Right renal pelvis (tissue), 4 donors: ENCODE data around the gene GSTP1. TPM values are rescaled to one million over a fixed set of nuclear protein-coding genes. Genes with fewer than 3 reads are reported as not detected.
"Not testable (repeated sequence)": the region's sequence is repeated elsewhere in the genome, so short reads cannot be mapped to it uniquely, and the experiment has no call there.

Experiments used
- DNase-seq, 4 donors: peaks; one replicate each; pipeline ENCODE4 v3.0.0-alpha.2; 2013; ENCODE audit warnings: low read depth in 4 of 4, low spot score in 3 of 4, missing footprints in 1 of 4
- polyA plus RNA-seq, 4 donors: library from polyadenylated mRNA; unstranded; fragments of 120-200 nt; gene quantifications; one replicate each; pipeline ENCODE4 v1.2.1, GENCODE V29; 2013; ENCODE audit not compliant: insufficient read length in 4 of 4

GSTP1 gene
- polyA plus RNA-seq, 4 donors: 756 to 1,003 (median 789) TPM

DNA sequence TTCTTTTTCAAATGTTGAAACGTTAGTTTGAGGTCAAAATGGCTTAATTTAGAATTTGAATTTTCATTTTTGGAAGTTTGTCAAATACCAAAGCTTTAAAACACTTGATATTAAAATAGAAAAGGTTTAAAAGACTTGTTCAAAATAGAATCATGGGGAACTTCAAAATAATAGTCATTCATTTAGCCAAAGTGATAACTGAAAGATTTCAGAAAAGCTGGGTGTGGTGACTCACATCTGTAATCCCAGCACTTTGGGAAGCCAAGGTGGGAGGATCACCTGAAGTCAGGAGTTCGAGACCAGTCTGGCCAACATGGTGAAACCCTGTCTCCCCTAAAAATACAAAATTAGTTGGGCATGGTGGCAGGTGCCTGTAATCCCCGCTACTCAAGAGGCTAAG, 10.9 kb downstream of the GSTP1 start:
- DNase-seq: no peak

DNA sequence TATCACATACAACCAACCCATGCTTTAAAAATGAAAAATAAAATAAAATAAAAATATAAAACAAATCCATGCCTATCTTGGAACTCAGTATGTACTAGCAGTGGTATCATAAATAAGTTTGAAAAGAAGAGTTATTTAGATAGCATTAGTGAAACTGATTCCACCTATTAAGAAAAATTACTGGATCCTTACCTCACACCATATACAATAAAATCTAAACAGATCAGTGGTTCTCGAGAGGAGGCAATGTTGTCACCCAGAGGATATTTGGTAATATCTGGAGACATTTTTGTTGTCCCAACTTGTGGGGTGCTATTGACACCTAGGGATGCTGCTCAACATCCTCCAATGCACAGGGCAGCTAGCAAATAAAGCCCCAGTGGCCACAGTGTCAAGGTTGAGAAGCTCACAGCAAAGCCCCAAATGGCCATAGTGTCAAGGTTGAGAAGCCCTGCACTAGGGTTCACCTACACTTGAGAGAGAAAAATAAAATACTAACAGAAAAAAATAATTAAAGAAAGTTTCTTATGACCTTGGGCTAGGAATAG, 13.2 kb downstream of the GSTP1 start:
- DNase-seq: no peak

DNA sequence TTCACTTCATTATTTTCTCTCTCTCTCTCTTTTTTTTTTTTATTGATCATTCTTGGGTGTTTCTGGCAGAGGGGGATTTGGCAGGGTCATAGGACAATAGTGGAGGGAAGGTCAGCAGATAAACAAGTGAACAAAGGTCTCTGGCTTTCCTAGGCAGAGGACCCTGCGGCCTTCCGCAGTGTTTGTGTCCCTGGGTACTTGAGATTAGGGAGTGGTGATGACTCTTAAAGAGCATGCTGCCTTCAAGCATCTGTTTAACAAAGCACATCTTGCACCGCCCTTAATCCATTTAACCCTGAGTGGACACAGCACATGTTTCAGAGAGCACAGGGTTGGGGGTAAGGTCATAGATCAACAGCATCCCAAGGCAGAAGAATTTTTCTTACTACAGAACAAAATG, 13.8 kb downstream of the GSTP1 start:
- DNase-seq: not testable (repeated sequence)

DNA sequence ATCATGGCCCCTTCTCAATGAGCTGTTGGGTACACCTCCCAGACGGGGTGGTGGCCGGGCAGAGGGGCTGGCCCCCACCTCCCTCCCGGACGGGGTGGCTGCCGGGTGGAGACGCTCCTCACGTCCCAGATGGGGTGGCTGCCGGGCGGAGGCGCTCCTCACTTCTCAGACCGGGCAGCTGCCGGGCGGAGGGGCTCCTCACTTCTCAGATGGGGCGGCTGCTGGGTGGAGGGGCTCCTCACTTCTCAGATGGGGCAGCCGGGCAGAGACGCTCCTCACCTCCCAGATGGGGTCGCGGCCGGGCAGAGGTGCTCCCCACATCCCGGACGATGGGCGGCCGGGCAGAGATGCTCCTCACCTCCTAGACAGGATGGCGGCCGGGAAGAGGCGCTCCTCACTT, 14.4 kb downstream of the GSTP1 start:
- DNase-seq: not testable (repeated sequence)

DNA sequence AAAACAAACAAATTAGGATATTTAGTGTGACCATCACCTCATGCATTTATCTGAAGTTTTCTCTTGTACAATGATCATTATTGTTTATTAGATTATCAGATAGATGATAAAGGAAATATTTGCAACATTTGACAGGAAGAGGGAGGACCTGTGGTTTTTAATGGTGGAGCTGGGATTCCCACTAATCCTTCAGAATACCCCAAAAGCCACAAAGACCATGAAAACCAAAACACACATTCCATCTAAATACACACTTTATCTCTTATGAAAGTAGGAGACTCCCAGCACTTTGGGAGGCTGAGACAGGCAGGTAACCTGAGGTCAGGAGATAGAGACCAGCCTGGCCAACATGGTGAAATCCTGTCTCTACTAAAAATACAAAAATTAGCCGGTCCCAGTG, 15.5 kb downstream of the GSTP1 start:
- DNase-seq: no peak

DNA sequence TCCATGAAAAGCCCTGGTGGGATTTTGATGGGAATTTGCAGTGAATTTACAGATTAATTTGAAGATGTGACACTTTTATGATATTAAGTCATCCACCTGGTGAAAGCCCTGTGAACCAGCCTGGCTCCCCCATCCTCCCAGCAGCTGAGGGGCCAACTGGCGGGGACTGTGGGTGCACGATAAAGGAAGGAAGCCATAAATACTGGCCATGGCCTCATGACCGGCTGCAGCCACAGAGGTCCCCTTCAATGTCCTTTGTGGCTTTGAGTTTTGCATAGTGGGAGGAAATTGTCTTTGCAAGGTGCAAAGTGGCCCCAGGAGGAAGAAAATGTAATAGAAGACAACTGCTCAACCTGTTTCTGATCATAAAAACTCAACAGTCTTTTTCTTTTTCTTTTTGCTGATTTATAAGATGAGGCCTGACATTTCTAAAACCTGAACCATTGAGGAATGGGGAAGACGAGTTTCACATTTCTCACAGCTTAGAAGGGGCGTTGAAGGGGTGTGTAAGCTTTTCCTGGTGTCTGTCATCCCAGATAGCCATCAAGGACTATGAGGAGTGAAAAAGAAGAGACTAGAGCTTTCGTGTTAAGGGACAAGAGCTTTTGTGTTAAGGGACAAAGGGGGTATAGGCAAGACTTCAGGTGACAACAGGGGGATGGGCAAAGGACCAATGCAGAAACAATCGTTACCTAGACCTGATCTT, 16.9 kb downstream of the GSTP1 start:
- no peak for DNase-seq

DNA sequence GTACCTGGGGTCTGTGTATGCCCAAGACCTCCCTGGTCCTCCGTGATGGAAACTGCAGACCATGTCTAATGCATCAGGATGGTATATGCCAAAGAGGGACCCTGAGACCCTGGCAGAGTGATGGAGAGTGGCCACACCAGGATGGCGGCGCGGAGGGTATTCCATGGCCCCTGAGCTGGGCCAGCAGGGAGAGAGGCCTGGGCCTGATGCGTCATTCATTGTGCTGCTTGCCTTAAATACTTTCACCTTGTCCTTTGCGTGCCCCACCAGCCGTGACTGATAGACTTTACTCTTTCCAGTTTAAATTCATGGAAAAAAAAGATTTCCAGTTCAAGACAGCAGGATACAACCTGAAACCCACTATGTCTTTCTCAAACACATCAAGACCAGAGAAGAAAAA, 17.5 kb downstream of the GSTP1 start:
- no peak for DNase-seq

DNA sequence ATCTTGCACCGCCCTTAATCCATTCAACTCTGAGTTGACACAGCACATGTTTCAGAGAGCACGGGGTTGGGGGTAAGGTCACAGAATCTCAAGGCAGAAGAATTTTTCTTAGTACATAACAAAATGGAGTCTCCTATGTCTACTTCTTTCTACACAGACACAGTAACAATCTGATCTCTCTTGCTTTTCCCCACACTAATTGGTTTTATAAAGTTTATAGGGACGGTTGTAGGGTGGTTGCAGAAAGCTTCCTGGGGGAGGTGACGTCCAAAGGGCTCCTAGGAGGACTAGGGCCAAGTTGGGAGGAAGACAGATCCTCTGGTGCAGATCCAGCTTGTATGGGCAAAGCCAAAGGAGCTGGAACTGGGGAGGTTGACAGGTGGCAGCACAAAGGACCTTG, 20.5 kb downstream of the GSTP1 start:
- not testable (repeated sequence) for DNase-seq

DNA sequence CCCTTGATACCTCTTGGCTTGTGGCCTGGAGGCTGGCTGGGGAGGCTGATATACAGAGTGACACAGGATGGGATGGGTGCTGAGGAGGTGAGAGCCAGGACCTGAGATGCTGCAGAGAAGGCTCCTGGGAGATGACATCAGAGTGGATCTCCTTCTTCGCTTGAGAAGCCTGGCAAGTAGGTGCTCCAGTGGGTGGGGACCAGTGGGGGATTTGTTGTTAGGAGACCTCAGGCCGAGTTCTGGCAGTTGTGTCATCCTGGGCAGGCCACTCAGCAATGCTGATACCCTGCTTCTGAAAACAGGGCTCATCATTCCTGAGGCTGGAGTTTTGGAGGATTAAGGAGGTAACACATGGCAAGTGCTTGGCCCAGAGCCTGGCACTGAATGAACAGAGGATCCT, 21.2 kb downstream of the GSTP1 start:
- DNase-seq: no peak

DNA sequence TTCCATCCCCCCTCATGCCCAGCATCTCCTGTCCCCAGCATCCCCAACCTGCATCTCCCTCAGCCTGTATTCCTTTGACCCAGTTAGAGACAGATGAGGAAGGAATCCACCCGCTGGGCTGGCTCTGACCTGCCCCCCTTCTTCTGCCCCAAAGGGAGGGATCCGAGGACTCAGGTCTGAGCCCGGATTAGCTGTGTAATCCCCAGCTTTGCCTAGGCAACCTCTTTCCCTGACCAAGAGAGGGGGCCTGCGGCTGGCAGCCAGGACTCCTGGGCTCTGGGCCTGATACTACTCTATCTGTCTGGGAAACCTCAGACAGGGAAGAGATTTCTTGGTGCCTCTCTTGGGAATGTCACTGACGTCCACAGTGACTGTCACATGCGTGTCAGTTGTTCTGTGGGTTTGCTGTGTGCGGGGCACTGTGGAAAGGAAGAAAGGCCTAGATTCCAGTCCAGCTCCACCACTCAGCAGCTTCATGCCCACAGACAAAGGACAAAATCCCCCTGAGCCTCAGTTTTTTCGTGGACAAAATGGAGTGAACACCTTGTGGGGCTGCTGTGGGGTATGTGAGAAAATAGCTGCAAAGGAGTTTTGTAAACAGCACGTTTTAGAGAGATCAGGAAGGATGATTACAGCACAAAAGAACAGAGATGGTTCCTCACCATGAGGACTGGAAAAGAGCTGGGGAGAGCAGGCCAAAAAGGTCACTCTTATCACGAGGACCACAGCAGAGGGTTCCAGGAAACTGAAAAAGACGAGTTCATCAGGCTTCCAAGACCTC, 21.8 kb downstream of the GSTP1 start:
- DNase-seq: no peak

DNA sequence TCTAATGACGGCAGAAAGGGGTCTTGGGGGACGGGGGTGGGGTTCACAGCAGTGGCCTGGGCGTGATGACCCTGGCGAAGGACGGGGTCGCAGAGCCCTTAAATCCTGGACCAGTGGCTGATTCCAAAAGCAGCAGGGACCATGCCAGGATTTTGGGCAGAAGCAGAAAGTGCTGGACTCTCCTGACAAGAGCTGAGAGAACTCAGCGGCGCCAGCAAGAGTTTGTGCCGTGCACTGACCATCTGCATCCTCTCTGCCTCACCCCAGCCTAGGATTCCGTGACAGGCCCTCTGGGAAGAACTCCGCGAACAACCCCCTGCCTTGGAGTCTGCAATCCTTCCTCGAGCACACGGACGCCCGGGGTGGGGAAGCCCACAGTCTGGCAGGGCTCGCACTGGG, 22.5 kb downstream of the GSTP1 start:
- no peak for DNase-seq

DNA sequence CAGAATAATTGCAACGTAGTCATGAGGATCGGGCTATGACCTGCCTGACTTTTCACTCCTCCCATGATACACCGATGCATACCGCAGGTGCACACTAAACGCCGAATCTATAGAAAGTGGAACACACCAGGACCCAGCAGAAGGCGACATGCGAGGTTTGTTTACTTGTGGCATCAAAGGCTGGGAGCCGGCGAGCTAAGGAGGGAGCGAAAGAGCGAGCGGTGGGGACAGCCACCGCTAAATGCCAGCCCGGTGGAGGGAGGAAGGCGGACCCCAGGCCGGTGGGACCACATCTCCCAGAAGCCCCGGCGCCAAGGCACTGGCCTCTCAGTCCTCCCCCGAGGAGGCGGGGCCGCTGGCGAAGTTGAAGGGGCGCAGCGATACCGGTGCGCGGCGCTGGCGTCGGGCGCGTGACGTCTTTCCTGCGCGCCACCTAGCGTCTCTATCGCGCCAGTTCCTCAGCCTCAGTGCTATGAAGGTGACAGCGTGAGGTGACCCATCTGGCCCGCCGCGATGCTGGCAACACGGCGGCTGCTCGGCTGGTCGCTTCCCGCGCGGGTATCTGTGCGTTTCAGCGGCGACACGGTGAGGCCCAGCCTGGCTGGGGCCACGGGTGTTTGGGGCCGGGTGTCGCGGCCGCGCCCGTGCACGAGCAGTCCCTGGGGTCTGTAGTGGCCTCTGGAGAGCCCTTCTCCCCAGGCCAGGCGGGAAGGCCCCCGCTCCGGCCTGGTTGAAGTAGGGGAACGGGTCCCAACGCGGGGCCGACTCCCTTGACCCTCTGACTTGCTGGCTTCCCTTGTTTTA, 23.1 kb downstream of the GSTP1 start, which contains the start of gene NDUFV1:
NDUFV1 (plus strand) TSS at position 445 of the 804 bp plus-strand sequence; CDS start at position 514, 69 bp downstream.
- peak; percentile 93 to 96 (median 94) for DNase-seq

DNA sequence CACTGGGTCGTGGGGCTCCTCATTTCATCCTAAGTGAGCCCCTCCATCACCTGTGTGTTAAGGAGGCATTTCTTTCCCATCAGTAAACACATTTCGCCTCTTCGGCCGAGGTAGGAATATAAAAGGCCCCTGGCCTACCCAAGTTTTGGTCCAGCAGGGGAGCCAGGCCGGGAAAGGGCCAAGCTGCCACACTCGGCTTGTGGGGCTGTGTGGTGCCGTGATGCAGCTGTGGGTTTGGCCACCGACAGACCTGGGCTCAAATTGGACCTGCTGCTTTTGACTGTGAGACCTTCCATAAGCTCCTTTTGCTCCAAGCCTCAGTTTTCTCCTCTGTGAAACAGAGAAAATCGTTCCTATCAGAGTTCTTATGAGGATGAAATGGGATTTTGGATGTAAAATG, 23.9 kb downstream of the GSTP1 start:
- DNase-seq: no peak

DNA sequence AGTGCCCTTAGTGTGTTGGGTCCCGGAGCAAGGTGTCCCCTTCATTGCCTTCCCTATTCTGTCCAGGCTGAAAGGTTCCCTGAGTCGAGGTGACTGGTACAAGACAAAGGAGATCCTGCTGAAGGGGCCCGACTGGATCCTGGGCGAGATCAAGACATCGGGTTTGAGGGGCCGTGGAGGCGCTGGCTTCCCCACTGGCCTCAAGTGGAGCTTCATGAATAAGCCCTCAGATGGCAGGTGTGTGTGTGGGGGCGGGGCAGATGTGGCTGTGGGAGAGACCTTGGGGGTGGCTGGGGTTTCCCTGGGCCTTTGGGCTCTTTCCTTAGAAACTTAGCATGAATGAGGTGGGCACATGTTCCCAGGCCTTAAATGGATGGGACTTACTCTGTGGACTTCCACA, 24.9 kb downstream of the GSTP1 start:
- no peak for DNase-seq

DNA sequence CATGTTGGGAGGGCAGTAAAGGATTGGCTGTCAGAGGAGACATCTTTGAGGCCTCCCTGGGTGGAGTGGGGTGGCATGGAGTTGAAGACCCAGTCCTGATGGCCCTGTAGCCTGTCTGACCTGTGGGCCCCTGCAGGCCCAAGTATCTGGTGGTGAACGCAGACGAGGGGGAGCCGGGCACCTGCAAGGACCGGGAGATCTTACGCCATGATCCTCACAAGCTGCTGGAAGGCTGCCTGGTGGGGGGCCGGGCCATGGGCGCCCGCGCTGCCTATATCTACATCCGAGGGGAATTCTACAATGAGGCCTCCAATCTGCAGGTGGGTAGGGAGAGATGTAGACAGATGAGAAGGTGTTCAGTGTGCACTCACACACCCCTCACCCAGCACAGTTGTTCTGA, 25.7 kb downstream of the GSTP1 start:
- DNase-seq: no peak

DNA sequence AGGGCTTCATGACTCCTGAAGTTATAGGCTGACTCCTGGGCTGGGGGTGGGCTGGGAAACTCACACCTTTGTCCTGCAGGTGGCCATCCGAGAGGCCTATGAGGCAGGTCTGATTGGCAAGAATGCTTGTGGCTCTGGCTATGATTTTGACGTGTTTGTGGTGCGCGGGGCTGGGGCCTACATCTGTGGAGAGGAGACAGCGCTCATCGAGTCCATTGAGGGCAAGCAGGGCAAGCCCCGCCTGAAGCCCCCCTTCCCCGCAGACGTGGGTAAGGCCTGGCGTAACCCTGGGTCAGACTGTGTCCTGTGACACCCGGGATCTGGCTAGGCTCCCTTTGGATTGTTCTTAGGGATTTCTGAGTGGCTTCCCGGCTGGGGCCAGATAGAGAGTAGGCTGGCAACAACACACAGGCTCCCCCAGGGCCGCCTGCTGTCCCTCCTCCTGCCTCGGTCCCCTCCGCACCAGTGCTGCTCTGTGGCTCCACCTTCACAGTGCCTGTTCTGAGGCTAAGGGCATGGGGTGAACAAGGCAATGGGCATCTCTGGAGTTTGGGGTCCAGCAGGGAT, 26.8 kb downstream of the GSTP1 start:
- DNase-seq: no peak

DNA sequence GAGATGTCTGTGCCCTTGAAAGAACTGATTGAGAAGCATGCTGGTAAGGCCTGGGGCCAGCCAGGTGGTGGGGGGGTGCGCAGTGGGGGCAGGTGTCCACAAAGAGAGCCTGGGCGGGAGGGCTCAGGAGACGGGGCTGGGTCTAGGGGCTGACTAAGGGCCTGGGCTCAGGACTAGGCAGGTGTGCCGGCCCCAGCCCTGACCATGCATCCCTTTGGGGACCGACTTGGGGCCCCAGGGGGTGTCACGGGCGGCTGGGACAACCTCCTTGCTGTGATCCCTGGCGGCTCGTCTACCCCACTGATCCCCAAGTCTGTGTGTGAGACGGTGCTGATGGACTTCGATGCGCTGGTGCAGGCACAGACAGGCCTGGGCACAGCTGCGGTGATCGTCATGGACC, 27.6 kb downstream of the GSTP1 start:
- DNase-seq: no peak

DNA sequence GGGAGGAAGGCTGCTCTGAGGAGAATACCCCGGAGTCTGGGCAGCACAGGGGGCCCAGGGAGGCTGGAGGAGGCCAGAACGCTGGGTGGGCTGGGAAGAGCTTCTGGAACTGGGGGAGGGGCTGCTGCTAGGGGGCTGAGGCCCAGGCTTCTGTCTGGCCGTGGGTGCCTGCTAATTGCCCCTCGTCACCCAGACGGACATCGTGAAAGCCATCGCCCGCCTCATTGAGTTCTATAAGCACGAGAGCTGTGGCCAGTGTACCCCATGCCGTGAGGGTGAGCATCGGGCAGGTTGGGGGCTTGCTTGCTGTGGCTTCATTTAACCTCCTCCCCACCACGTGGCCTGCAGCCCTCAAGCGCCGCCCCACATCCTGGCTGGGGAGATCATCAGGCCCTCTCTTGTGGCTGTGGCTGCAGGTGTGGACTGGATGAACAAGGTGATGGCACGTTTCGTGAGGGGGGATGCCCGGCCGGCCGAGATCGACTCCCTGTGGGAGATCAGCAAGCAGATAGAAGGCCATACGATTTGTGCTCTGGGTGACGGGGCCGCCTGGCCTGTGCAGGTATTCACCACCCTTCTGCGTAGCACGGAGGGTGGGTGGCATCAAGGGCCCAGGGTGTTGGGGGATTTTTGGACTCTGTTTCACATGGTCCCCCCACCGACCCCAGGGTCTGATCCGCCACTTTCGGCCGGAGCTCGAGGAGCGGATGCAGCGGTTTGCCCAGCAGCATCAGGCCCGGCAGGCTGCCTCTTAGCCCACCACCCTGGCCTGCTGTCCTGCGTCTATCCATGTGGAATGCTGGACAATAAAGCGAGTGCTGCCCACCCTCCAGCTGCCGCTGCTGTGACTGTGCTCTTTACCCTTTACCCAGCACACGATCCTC, 28.3 kb downstream of the GSTP1 start:
- DNase-seq: no peak

DNA sequence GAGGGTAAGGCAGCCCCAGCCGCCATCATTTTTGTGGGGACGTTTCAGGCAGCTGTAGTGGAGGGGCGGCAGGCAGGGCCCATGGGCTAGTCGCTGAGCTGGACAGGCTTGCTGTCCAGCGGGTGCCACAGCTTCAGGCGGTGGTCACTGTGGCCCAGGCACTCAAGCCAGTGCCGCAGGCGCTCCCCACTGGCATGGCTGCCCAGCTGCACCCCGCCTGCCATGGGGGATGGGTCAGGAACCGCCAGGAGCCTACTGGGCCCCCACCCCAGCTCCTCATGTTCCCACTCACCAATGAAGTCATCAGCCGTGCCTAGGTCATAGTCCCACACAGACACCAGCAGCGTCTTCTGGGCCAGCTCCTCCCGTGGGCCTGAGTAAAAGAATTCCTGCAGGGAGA, 29.1 kb downstream of the GSTP1 start:
- DNase-seq: no peak
